ENCODE data around the gene KCNK1. TPM values are rescaled to one million over a fixed set of nuclear protein-coding genes. Genes with fewer than 3 reads are reported as not detected.
"Not testable (repeated sequence)": the region's sequence is repeated elsewhere in the genome, so short reads cannot be mapped to it uniquely, and the experiment has no call there.

The KCNK1 gene
- total RNA-seq, 1 donor: 0.10 TPM

DNA sequence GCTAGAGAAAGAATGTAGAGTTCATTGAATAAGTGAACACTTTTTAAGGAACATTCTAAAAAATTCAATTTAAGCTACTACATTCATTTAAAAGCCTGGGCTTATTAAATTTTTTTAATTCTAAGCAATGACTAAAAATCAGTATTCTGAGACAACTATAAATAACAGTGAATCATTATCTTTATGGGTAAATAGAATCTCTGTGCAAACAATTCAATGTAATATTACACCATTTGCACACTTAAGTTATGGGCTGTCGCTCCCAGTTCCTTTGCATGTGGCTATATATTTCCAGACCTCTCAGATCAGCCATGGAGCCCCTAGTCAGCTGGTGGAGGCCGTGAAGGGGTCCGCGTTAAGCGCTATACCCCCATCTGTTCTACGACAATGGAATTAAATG, 65.1 kb downstream of the KCNK1 start:
- Histone ChIP-seq H3K27me3 (ENCODE audit: insufficient read depth, low read length) (no peaks in the 10 kb centered on the region), H3K9me3 (ENCODE audit: low read depth, low read length) (no peaks in the 10 kb centered on the region), H3K4me3 (ENCODE audit: low read length) (no peak overlapping the region), H3K4me1 (ENCODE audit: insufficient read depth, low read length) (no peaks in the 10 kb centered on the region)

GRCh38 chr1:233679591-233680373, 65.9 kb downstream of the KCNK1 start:
- no peaks in the 10 kb centered on the region for H3K9me3 ChIP-seq (ENCODE audit: low read depth, low read length)
- no peak overlapping the region for H3K4me3 ChIP-seq (ENCODE audit: low read length)
- H3K27me3 ChIP-seq (ENCODE audit: insufficient read depth, low read length): no peaks in the 10 kb centered on the region
- H3K4me1 ChIP-seq (ENCODE audit: insufficient read depth, low read length): no peaks in the 10 kb centered on the region

DNA sequence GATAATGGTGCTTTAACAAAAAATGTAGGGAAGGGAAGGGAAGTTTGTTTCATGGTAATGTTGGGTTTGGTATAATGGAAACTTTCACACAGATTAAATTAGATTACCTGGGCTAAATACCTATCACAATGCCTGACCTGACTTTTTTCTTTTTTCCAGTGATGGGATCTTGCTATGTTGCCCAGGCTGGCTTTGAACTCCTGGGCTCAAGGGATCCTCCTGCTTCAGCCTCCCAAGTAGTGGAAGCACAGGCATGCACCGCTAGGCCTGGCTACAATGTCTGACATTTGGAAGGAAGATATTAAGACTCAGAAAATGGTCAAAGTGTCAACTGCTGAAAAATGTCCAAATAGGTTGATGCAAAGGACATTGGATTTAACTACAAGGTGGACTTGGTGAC, 67.4 kb downstream of the KCNK1 start:
- Histone ChIP-seq H3K9me3 (ENCODE audit: low read depth, low read length) (no peaks in the 10 kb centered on the region), H3K27me3 (ENCODE audit: insufficient read depth, low read length) (no peaks in the 10 kb centered on the region), H3K4me1 (ENCODE audit: insufficient read depth, low read length) (no peaks in the 10 kb centered on the region), H3K4me3 (ENCODE audit: low read length) (no peak overlapping the region)

DNA sequence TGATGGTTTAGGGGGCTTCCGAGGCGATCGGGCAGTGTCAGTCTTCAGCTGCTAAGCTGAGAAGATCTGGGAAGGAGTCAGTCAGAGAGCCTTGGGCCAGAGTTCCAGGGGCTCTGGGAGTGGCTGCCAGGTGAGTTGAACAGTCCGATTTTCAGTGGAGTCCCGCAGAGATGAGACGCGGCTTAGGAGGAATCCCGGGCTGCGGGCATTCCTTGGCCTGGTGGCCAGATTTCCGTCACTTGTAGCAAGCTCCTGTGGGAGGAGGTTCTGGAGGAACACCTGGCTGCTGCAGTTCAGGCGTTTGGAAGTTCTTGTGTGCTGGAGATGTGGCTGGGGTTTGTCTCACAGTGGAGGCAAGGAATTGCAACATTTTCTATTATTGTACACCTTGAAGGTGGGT, 72.7 kb downstream of the KCNK1 start:
- not testable (repeated sequence) for H3K4me3 ChIP-seq (ENCODE audit: low read length); H3K27me3 ChIP-seq (ENCODE audit: insufficient read depth, low read length); H3K4me1 ChIP-seq (ENCODE audit: insufficient read depth, low read length); H3K9me3 ChIP-seq (ENCODE audit: low read depth, low read length)

DNA sequence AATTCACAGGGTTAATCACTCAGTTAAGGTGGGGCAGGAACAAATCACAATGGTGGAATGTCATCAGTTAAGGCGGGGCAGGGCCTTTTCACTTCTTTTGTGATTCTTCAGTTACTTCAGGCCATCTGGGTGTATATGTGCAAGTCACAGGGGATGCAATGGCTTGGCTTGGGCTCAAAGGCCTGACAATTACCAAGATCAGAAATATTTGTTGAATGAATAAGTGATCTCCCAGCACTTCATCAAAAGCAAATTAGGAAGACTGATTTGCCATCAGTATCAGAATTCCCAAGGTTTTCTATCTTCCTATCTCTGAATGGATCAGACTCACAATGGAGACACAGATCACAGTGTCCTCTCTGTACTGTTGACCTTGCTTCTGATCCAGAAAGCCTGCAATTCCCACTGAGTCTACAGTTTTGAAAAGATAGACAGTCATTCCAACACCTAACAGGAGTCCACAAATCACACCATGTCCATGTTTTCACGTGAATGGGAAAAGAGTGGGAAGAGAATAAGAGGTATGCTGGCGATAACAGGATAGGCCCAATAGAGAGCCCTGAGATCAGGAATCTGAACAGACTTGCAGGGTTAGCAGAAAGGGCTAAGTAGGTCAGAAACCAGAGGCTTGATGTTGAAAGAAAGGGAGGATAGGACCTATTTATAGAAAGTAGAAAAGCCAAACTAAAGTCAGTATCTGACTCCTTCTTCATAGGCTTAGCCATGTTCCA, 75.3 kb downstream of the KCNK1 start:
- Histone ChIP-seq H3K27me3 (ENCODE audit: insufficient read depth, low read length) (no peaks in the 10 kb centered on the region), H3K9me3 (ENCODE audit: low read depth, low read length) (no peaks in the 10 kb centered on the region), H3K4me3 (ENCODE audit: low read length) (no peak overlapping the region), H3K4me1 (ENCODE audit: insufficient read depth, low read length) (no peaks in the 10 kb centered on the region)

DNA sequence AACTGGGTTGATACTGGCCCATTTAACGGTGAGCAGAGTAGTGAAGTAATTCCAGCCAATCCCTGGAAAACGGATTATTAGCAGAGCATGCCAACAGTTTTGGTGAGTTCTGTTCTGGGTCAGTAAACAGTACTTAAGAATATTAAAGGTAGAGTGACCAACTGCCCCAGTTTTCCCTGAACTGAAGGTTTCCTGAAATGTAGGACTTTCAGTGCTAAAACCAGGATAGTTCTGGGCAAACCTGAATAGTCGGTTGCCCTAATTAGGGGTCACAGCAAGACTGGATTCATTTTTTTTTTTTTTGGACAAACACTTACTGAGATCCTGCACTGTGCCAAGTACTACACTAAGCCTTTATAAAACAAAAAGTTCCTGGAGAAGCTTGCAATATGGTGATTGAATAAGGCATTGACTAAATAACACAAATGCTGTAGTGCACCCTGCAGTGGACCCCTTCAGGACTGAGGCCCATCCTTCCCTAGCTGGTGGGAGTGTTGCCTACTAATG, 75.9 kb downstream of the KCNK1 start:
- Histone ChIP-seq H3K4me3 (ENCODE audit: low read length) (no peak overlapping the region), H3K27me3 (ENCODE audit: insufficient read depth, low read length) (no peaks in the 10 kb centered on the region), H3K4me1 (ENCODE audit: insufficient read depth, low read length) (no peaks in the 10 kb centered on the region), H3K9me3 (ENCODE audit: low read depth, low read length) (no peaks in the 10 kb centered on the region)

DNA sequence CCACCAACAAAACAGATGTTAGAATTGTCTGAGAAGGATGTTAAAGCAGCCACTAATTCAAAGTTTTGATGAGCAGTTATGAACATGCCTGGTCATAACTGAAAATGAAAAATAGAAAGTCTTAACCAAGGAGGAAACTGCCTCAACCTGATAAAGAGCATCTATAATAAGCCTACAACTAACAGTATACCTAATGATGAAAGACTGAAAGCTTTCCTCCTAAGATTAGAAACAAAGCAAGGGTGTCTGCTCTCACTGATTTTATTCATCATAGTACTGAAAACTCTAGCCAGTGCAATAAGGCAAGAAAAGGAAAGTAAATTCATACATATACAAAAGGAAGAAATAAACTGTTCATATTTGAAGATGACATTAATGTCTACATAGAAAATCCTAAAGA, 82.0 kb downstream of the KCNK1 start:
- no peak overlapping the region for H3K4me3 ChIP-seq (ENCODE audit: low read length)
- no peaks in the 10 kb centered on the region for H3K4me1 ChIP-seq (ENCODE audit: insufficient read depth, low read length)
- no peaks in the 10 kb centered on the region for H3K9me3 ChIP-seq (ENCODE audit: low read depth, low read length)
- H3K27me3 ChIP-seq (ENCODE audit: insufficient read depth, low read length): no peaks in the 10 kb centered on the region

GRCh38 chr1:233700338-233700737, 86.4 kb downstream of the KCNK1 start:
- Histone ChIP-seq H3K9me3 (ENCODE audit: low read depth, low read length) (no peaks in the 10 kb centered on the region), H3K4me3 (ENCODE audit: low read length) (no peak overlapping the region), H3K27me3 (ENCODE audit: insufficient read depth, low read length) (no peaks in the 10 kb centered on the region), H3K4me1 (ENCODE audit: insufficient read depth, low read length) (no peaks in the 10 kb centered on the region)

DNA sequence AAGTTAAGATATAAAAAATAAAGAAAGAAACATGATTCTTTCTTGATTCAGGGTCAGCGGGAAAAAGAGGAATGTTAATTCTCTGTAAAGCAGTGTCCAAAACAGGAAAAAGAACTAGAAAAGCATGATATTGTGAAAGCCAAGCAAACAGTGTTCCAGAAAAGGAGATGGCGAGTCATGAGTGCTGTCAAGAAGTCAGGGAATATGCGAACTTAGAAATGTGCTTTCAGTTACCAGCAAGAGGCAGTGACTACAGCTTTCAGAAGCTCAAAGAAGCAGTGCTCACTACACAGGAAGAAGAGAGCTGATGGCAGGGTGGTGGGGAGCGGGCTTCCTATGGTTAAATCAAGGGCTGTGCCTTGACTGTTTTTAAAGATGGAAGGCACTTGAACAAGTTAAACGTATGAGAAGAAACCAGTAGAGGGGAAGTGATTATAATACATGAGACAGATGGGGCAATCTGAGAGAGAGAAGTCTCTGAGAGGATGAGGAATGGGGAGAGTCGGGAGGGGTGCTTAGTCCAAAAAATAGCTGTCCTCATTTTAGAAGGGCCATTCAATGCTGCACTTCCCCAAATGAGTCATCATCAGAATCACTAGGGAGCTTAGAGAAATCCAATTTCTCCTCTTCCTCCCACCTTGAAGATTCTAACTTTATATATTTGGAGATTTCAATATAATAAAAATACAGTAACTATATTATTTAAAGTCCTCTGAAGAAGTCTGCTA, 90.4 kb downstream of the KCNK1 start:
- H3K4me1 ChIP-seq (ENCODE audit: insufficient read depth, low read length): no peaks in the 10 kb centered on the region
- no peaks in the 10 kb centered on the region for H3K27me3 ChIP-seq (ENCODE audit: insufficient read depth, low read length)
- no peaks in the 10 kb centered on the region for H3K9me3 ChIP-seq (ENCODE audit: low read depth, low read length)
- no peak overlapping the region for H3K4me3 ChIP-seq (ENCODE audit: low read length)

GRCh38 chr1:233704898-233705723, 91.2 kb downstream of the KCNK1 start:
- H3K4me1 ChIP-seq (ENCODE audit: insufficient read depth, low read length): no peaks in the 10 kb centered on the region
- no peaks in the 10 kb centered on the region for H3K9me3 ChIP-seq (ENCODE audit: low read depth, low read length)
- no peak overlapping the region for H3K4me3 ChIP-seq (ENCODE audit: low read length)
- H3K27me3 ChIP-seq (ENCODE audit: insufficient read depth, low read length): no peaks in the 10 kb centered on the region

DNA sequence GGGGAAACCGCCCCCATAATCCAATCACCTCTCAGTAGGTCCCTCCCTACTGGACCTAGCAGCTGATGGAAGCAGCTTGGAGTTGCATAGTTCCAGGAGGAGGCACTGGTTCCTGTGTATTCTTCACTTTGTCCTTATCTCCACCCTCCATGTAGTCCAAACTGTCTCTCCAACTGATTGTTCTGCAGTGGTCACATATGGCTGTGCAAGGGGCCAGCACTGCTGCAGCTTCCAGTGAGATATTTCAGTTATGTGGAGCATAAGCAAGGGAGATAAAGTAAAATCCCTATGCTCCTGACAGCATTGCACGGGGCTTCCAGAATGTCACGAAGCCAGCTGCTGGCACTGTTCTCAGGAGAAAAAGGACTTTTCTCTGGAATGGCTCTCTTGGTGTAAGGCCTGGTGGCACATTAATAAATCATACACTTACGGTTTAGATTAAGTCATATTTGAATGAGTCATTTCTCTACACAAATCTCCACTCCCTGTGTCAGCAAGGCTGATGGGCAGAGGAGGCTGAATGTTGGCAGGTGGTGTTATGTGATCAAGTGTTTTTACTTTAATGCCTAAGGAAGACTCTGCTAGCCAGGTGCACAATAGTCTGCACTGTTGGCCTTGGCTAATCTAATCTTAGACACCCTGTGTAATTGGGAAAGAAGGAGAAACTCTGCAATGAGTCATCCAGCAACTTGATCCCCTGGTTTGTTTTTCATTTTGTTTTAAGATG, 93.4 kb downstream of the KCNK1 start:
- H3K9me3 ChIP-seq (ENCODE audit: low read depth, low read length): no peaks in the 10 kb centered on the region
- no peak overlapping the region for H3K4me3 ChIP-seq (ENCODE audit: low read length)
- no peaks in the 10 kb centered on the region for H3K27me3 ChIP-seq (ENCODE audit: insufficient read depth, low read length)
- no peaks in the 10 kb centered on the region for H3K4me1 ChIP-seq (ENCODE audit: insufficient read depth, low read length)

DNA sequence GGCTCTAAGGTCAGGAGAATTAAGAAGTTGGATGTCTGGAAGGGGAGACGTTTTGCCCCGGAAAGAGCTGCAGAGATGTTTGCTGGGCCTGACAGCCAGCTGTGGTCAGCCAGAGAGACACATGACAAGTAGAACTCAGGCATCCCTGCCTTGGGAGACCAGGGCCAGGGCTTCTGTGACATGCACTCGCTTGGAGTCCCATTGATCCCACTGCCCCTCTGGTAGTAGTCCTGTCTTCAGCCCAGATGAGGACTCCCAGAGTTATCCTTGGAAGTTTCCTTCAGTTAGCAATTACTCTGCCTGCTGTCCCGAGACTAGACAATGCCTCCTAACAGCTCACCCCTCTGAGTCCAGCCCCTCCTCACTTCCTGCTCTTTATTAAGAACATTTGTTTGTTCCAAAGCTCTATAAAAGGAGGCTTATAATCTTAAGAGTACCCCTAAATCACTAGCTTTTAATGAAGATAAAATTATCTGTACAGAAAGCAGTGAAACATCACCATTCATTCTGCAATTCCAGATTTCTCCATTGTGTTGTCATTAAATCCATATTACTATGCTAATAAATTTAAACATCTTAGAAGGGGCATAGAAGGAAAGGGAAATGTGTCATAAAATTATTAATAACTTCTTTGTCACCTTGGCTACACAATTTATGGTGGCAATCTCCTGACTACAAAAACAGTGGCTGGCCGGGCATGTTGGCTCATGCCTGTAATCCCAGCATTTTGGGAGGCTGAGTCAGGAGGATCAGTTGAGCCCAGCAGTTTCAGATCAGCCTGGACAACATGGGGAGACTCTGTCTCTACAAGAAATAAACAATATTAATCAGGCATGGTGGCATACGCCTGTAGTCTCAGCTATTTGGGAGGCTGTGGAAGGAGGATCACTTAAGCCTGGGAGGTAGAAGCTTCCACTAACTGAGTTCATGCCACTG, 94.2 kb downstream of the KCNK1 start:
- no peaks in the 10 kb centered on the region for H3K9me3 ChIP-seq (ENCODE audit: low read depth, low read length)
- no peaks in the 10 kb centered on the region for H3K27me3 ChIP-seq (ENCODE audit: insufficient read depth, low read length)
- no peaks in the 10 kb centered on the region for H3K4me1 ChIP-seq (ENCODE audit: insufficient read depth, low read length)
- H3K4me3 ChIP-seq (ENCODE audit: low read length): no peak overlapping the region

DNA sequence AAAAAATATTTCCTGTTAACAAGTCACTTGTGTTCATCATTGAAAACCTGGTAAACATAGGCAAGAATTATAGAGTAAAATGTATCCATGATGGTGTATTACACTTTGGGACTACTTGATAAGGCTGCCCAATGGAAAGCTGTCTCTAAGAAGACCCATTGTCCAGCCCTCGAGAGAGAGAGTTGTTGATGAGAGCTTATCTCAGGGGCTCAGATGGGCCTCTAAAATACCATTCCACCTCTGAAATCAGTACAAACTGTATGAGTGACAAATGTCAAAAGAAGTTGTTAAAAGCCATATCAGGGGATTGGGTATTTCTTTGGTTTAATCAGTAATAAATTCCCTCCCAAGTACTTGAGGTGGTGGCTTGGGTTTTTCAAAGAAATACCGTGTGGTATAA, 96.1 kb downstream of the KCNK1 start:
- no peaks in the 10 kb centered on the region for H3K9me3 ChIP-seq (ENCODE audit: low read depth, low read length)
- no peak overlapping the region for H3K4me3 ChIP-seq (ENCODE audit: low read length)
- H3K27me3 ChIP-seq (ENCODE audit: insufficient read depth, low read length): no peaks in the 10 kb centered on the region
- no peaks in the 10 kb centered on the region for H3K4me1 ChIP-seq (ENCODE audit: insufficient read depth, low read length)

Measured in mononuclear cell (primary cell).